IMR-90 (cell line): Measurements from ENCODE around the gene LYRM9. TPM values are rescaled to one million over a fixed set of nuclear protein-coding genes. Genes with fewer than 3 reads are reported as not detected.

Experiments used
- polyA plus RNA-seq, 3 experiments: library from polyadenylated mRNA; depleted of rRNA; stranded (reverse); fragments of >200 nt; gene quantifications; 2 replicates each; pipeline ENCODE4 v1.2.3, GENCODE V29; 2012; ENCODE audit warnings: low replicate concordance in 1 of 3
- total RNA-seq: library from RNA; depleted of rRNA; stranded (reverse); fragments of >200 nt; gene quantifications from 2 replicates; pipeline ENCODE4 v1.2.3, GENCODE V29; 2012; rRNA removed

LYRM9 gene
- total and polyA plus RNA-seq, 2 of the 4 experiments (the other 2 are of a cell fraction): 3.2 to 4.8 TPM

Other genes with a start within 250 kb of the LYRM9 start
- gene NOS2, start 92.8 kb downstream of the LYRM9 start, total RNA-seq: under 0.01 TPM in 1 of 2 replicates, not detected in the other
- 0.03 TPM in 1 of 2 replicates, not detected in the other for gene NOS2, start 92.8 kb downstream of the LYRM9 start, polyA plus RNA-seq (2012; rRNA removed)
- 23.3 and 29.2 TPM in 2 replicates for gene NLK, start 149.3 kb upstream of the LYRM9 start, total RNA-seq
- 13.8 and 15.3 TPM in 2 replicates for gene NLK, start 149.3 kb upstream of the LYRM9 start, polyA plus RNA-seq (2012; rRNA removed)